Lower leg skin (tissue), 3 donors: ENCODE measurements around the gene CHEK1.

Experiments
- POLR2A ChIP-seq, 2 donors: fragments of 450-650 bp; IDR thresholded peaks; one replicate each; pipeline ENCODE4 v1.6.1; 2016 to 2017; ENCODE audit warnings: antibody characterized with exemption in 2 of 2, mild to moderate bottlenecking in 1 of 2, moderate library complexity in 1 of 2
- TF ChIP-seq, protein P1 (sequence below), 3 donors: fragments of 450-650 bp; IDR thresholded peaks; one replicate each; pipeline ENCODE4 v1.5.1; 2016; ENCODE audit warnings: antibody characterized with exemption in 3 of 3, mild to moderate bottlenecking in 3 of 3, moderate library complexity in 2 of 3

DNA sequence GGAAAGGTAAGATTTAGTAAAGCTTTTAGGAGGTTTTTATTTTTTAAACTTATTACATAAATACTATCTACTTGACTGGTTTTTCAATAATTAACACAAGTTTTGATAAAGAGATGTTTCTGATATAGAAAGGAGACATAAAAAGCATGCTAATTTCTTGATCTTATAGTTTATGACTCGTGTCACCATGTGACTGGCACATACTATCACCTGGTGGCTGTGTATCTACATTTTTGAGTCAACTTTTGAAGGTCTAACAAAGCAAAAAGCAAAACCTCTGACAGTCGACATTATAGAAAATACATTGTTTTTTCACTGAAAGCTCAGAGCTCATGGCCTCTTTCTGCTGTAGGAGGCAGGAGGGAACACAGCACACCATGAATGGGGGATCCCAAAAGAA, 54.9 kb downstream of the CHEK1 start:
- TF ChIP-seq, protein P1, sequence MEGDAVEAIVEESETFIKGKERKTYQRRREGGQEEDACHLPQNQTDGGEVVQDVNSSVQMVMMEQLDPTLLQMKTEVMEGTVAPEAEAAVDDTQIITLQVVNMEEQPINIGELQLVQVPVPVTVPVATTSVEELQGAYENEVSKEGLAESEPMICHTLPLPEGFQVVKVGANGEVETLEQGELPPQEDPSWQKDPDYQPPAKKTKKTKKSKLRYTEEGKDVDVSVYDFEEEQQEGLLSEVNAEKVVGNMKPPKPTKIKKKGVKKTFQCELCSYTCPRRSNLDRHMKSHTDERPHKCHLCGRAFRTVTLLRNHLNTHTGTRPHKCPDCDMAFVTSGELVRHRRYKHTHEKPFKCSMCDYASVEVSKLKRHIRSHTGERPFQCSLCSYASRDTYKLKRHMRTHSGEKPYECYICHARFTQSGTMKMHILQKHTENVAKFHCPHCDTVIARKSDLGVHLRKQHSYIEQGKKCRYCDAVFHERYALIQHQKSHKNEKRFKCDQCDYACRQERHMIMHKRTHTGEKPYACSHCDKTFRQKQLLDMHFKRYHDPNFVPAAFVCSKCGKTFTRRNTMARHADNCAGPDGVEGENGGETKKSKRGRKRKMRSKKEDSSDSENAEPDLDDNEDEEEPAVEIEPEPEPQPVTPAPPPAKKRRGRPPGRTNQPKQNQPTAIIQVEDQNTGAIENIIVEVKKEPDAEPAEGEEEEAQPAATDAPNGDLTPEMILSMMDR (IDR thresholded peaks at IDR 0.05), result no peak
- no peak for TF ChIP-seq POLR2A (IDR thresholded peaks at IDR 0.05)
